Neural cell (in vitro differentiated cells): Measurements from ENCODE around the gene PDE6D. TPM values are rescaled to one million over a fixed set of nuclear protein-coding genes. Genes with fewer than 3 reads are reported as not detected.

ENCODE experiments used
- H2AFZ ChIP-seq: fragments of 200-600, 300-800 bp; sonication (generic), shearing (Covaris generic); 2 replicates; pipeline ENCODE4 v1.6.0; 2014; ENCODE audit warnings: low read depth, mild to moderate bottlenecking, antibody characterized with exemption, low read length, moderate library complexity
- H3F3A ChIP-seq: fragments of 200-600 bp; shearing (Covaris generic); 2 replicates; pipeline ENCODE4 v1.6.1; 2016; ENCODE audit warnings: mild to moderate bottlenecking, moderate library complexity, mixed read lengths, antibody characterized with exemption, low read length; ENCODE audit not compliant: insufficient read depth, poor library complexity, severe bottlenecking
- H3K27ac ChIP-seq: fragments of 200-600, 300-800 bp; sonication (generic), shearing (Covaris generic); 2 replicates; pipeline ENCODE4 v1.5.1; 2014; ENCODE audit warnings: mild to moderate bottlenecking, low read length, moderate library complexity
- H3K27me3 ChIP-seq: fragments of 300-800, 200-600 bp; sonication (generic), shearing (Covaris generic); 2 replicates; pipeline ENCODE4 v1.6.0; 2014; ENCODE audit warnings: mild to moderate bottlenecking, low read depth, low read length, moderate library complexity; ENCODE audit not compliant: insufficient read depth
- H3K36me3 ChIP-seq: fragments of 300-800, 200-600 bp; sonication (generic), shearing (Covaris generic); 2 replicates; pipeline ENCODE4 v1.5.1; 2014; ENCODE audit warnings: mild to moderate bottlenecking, antibody characterized with exemption, low read length, moderate library complexity; ENCODE audit not compliant: insufficient read depth
- H3K4me2 ChIP-seq: fragments of 300-800, 200-600 bp; sonication (generic), shearing (Covaris generic); 2 replicates; pipeline ENCODE4 v1.6.0; 2014; ENCODE audit warnings: mild to moderate bottlenecking, low read length
- H3K4me3 ChIP-seq: fragments of 300-800, 200-600 bp; sonication (generic), shearing (Covaris generic); 2 replicates; pipeline ENCODE4 v1.5.1; 2014; ENCODE audit warnings: mild to moderate bottlenecking, low read length, moderate library complexity
- H3K79me2 ChIP-seq: fragments of 200-600 bp; shearing (Covaris generic); replicated peaks from 2 replicates; pipeline ENCODE4 v1.6.0; 2014; ENCODE audit warnings: mild to moderate bottlenecking, low read length, moderate library complexity; ENCODE audit not compliant: insufficient read depth
- H3K9ac ChIP-seq: fragments of 300-800, 200-600 bp; sonication (generic), shearing (Covaris generic); 2 replicates; pipeline ENCODE4 v1.6.1; 2016; ENCODE audit warnings: mild to moderate bottlenecking, low read length, mixed read lengths
- H3K9me2 ChIP-seq: fragments of 200-600 bp; shearing (Covaris generic); 2 replicates; pipeline ENCODE4 v1.6.1; 2016; ENCODE audit warnings: mild to moderate bottlenecking, low read length, mixed read lengths; ENCODE audit not compliant: insufficient read depth
- H3K9me3 ChIP-seq: fragments of 200-600, 300-800 bp; sonication (generic), shearing (Covaris generic); 2 replicates; pipeline ENCODE4 v1.6.1; 2016; ENCODE audit warnings: mild to moderate bottlenecking, mixed run types, low read length, moderate library complexity, mixed read lengths
- H4K20me1 ChIP-seq: fragments of 200-600 bp; shearing (Covaris generic); 2 replicates; pipeline ENCODE4 v1.6.1; 2016; ENCODE audit warnings: mild to moderate bottlenecking, mixed run types; ENCODE audit not compliant: insufficient read depth
- CTCF ChIP-seq: fragments of 450-650 bp; IDR thresholded peaks from 2 replicates; pipeline ENCODE4 v1.5.1; 2014; ENCODE audit warnings: antibody characterized with exemption, mild to moderate bottlenecking, moderate library complexity; ENCODE audit not compliant: poor library complexity, severe bottlenecking
- EP300 ChIP-seq: fragments of 450-650 bp; conservative IDR thresholded peaks from 2 replicates; pipeline ENCODE4 v1.6.1; 2014; ENCODE audit warnings: antibody characterized with exemption, mild to moderate bottlenecking, moderate library complexity; ENCODE audit not compliant: poor library complexity, severe bottlenecking
- EZH2 ChIP-seq: fragments of 200-600, 300-800 bp; shearing (Covaris generic), sonication (generic); IDR thresholded peaks from 2 replicates; pipeline ENCODE4 v1.6.1; 2014; ENCODE audit warnings: antibody characterized with exemption, low read length, borderline replicate concordance, mild to moderate bottlenecking; ENCODE audit not compliant: insufficient read depth, poor library complexity, severe bottlenecking
- MXI1 ChIP-seq: fragments of 450-650 bp; conservative IDR thresholded peaks from 2 replicates; pipeline ENCODE4 v1.6.1; 2014; ENCODE audit warnings: antibody characterized with exemption, mild to moderate bottlenecking; ENCODE audit not compliant: poor library complexity, severe bottlenecking
- POLR2AphosphoS5 ChIP-seq: IDR thresholded peaks from 2 replicates; pipeline ENCODE4 v1.6.1; 2012
- RAD21 ChIP-seq: fragments of 450-650 bp; conservative IDR thresholded peaks from 2 replicates; pipeline ENCODE4 v1.6.1; 2014; ENCODE audit warnings: antibody characterized with exemption, mild to moderate bottlenecking, moderate library complexity
- SMC3 ChIP-seq: fragments of 450-650 bp; conservative IDR thresholded peaks from 2 replicates; pipeline ENCODE4 v1.6.1; 2014; ENCODE audit warnings: antibody characterized with exemption, mild to moderate bottlenecking, moderate library complexity; ENCODE audit not compliant: poor library complexity
- TAF1 ChIP-seq: IDR thresholded peaks from 2 replicates; pipeline ENCODE4 v1.6.1; 2012; ENCODE audit warnings: low read depth
- polyA plus RNA-seq: library from polyadenylated mRNA; depleted of rRNA; stranded (reverse); fragments of >200 nt; gene quantifications from 2 replicates; pipeline ENCODE4 v1.2.3, GENCODE V29; 2014
- small RNA-seq, 3 experiments: library from RNA; depleted of rRNA; stranded (forward); fragments of <200 nt; gene quantifications; one replicate each; pipeline ENCODE3, GENCODE V24; 2012

Gene PDE6D
- polyA plus RNA-seq, 1 donor from 2014 or later: 150 TPM

- Histone ChIP-seq H3K27ac (no peak overlapping the region), H3K9me2 (no peaks in the 10 kb centered on the region), H3F3A (no peaks in the 10 kb centered on the region), H3K27me3 (peaks cover 3% of the 10 kb centered on the region), H4K20me1 (no peaks in the 10 kb centered on the region), H2AFZ (no peak overlapping the region), H3K4me3 (no peak overlapping the region), H3K9me3 (no peaks in the 10 kb centered on the region), H3K36me3 (no peaks in the 10 kb centered on the region), H3K4me2 (no peak overlapping the region), H3K9ac (no peak overlapping the region), H3K79me2 (no peaks in the 10 kb centered on the region)
- TF ChIP-seq MXI1 (no peak), CTCF (no peak), EZH2 (no peak), RAD21 (no peak), EP300 (no peak), SMC3 (no peak), POLR2AphosphoS5 (no peak), TAF1 (no peak)
Measured at GRCh38 chr2:231682603-231683291, 98.3 kb downstream of the PDE6D start.

Small RNA genes lying within 50 kb of the gene (small RNA-seq; reads per million reads assigned to genes)
- gene AC073476.4 (0 reads per million in 3 experiments), gene RF00015 (0 reads per million in 3 experiments)

Other genes with a start within 250 kb of the PDE6D start
- gene TEX44, start 188.4 kb downstream of the PDE6D start, polyA plus RNA-seq: not detected in 2 replicates
- 1,579 and 2,091 TPM in 2 replicates for gene PTMA, start 72.8 kb downstream of the PDE6D start, polyA plus RNA-seq
- 21.9 and 23.8 TPM in 2 replicates for gene COPS7B, start 5.2 kb upstream of the PDE6D start, polyA plus RNA-seq
- gene NPPC, start 145.1 kb upstream of the PDE6D start, polyA plus RNA-seq: 2.7 and 21.5 TPM in 2 replicates
- gene DIS3L2, start 180.4 kb upstream of the PDE6D start, polyA plus RNA-seq: 19.0 and 20.0 TPM in 2 replicates